Neural cell (in vitro differentiated cells): ENCODE measurements around the gene BCAS4. TPM values are rescaled to one million over a fixed set of nuclear protein-coding genes. Genes with fewer than 3 reads are reported as not detected.

ENCODE experiments used
- H2AFZ ChIP-seq: fragments of 200-600, 300-800 bp; sonication (generic), shearing (Covaris generic); 2 replicates; pipeline ENCODE4 v1.6.0; 2014; ENCODE audit warnings: low read depth, mild to moderate bottlenecking, antibody characterized with exemption, low read length, moderate library complexity
- H3F3A ChIP-seq: fragments of 200-600 bp; shearing (Covaris generic); 2 replicates; pipeline ENCODE4 v1.6.1; 2016; ENCODE audit warnings: mild to moderate bottlenecking, moderate library complexity, mixed read lengths, antibody characterized with exemption, low read length; ENCODE audit not compliant: insufficient read depth, poor library complexity, severe bottlenecking
- H3K27ac ChIP-seq: fragments of 200-600, 300-800 bp; sonication (generic), shearing (Covaris generic); 2 replicates; pipeline ENCODE4 v1.5.1; 2014; ENCODE audit warnings: mild to moderate bottlenecking, low read length, moderate library complexity
- H3K27me3 ChIP-seq: fragments of 300-800, 200-600 bp; sonication (generic), shearing (Covaris generic); 2 replicates; pipeline ENCODE4 v1.6.0; 2014; ENCODE audit warnings: mild to moderate bottlenecking, low read depth, low read length, moderate library complexity; ENCODE audit not compliant: insufficient read depth
- H3K36me3 ChIP-seq: fragments of 300-800, 200-600 bp; sonication (generic), shearing (Covaris generic); 2 replicates; pipeline ENCODE4 v1.5.1; 2014; ENCODE audit warnings: mild to moderate bottlenecking, antibody characterized with exemption, low read length, moderate library complexity; ENCODE audit not compliant: insufficient read depth
- H3K4me2 ChIP-seq: fragments of 300-800, 200-600 bp; sonication (generic), shearing (Covaris generic); 2 replicates; pipeline ENCODE4 v1.6.0; 2014; ENCODE audit warnings: mild to moderate bottlenecking, low read length
- H3K4me3 ChIP-seq: fragments of 300-800, 200-600 bp; sonication (generic), shearing (Covaris generic); 2 replicates; pipeline ENCODE4 v1.5.1; 2014; ENCODE audit warnings: mild to moderate bottlenecking, low read length, moderate library complexity
- H3K79me2 ChIP-seq: fragments of 200-600 bp; shearing (Covaris generic); replicated peaks from 2 replicates; pipeline ENCODE4 v1.6.0; 2014; ENCODE audit warnings: mild to moderate bottlenecking, low read length, moderate library complexity; ENCODE audit not compliant: insufficient read depth
- H3K9ac ChIP-seq: fragments of 300-800, 200-600 bp; sonication (generic), shearing (Covaris generic); 2 replicates; pipeline ENCODE4 v1.6.1; 2016; ENCODE audit warnings: mild to moderate bottlenecking, low read length, mixed read lengths
- H3K9me2 ChIP-seq: fragments of 200-600 bp; shearing (Covaris generic); 2 replicates; pipeline ENCODE4 v1.6.1; 2016; ENCODE audit warnings: mild to moderate bottlenecking, low read length, mixed read lengths; ENCODE audit not compliant: insufficient read depth
- H3K9me3 ChIP-seq: fragments of 200-600, 300-800 bp; sonication (generic), shearing (Covaris generic); 2 replicates; pipeline ENCODE4 v1.6.1; 2016; ENCODE audit warnings: mild to moderate bottlenecking, mixed run types, low read length, moderate library complexity, mixed read lengths
- H4K20me1 ChIP-seq: fragments of 200-600 bp; shearing (Covaris generic); 2 replicates; pipeline ENCODE4 v1.6.1; 2016; ENCODE audit warnings: mild to moderate bottlenecking, mixed run types; ENCODE audit not compliant: insufficient read depth
- CTCF ChIP-seq: fragments of 450-650 bp; IDR thresholded peaks from 2 replicates; pipeline ENCODE4 v1.5.1; 2014; ENCODE audit warnings: antibody characterized with exemption, mild to moderate bottlenecking, moderate library complexity; ENCODE audit not compliant: poor library complexity, severe bottlenecking
- EP300 ChIP-seq: fragments of 450-650 bp; conservative IDR thresholded peaks from 2 replicates; pipeline ENCODE4 v1.6.1; 2014; ENCODE audit warnings: antibody characterized with exemption, mild to moderate bottlenecking, moderate library complexity; ENCODE audit not compliant: poor library complexity, severe bottlenecking
- EZH2 ChIP-seq: fragments of 200-600, 300-800 bp; shearing (Covaris generic), sonication (generic); IDR thresholded peaks from 2 replicates; pipeline ENCODE4 v1.6.1; 2014; ENCODE audit warnings: antibody characterized with exemption, low read length, borderline replicate concordance, mild to moderate bottlenecking; ENCODE audit not compliant: insufficient read depth, poor library complexity, severe bottlenecking
- MXI1 ChIP-seq: fragments of 450-650 bp; conservative IDR thresholded peaks from 2 replicates; pipeline ENCODE4 v1.6.1; 2014; ENCODE audit warnings: antibody characterized with exemption, mild to moderate bottlenecking; ENCODE audit not compliant: poor library complexity, severe bottlenecking
- POLR2AphosphoS5 ChIP-seq: IDR thresholded peaks from 2 replicates; pipeline ENCODE4 v1.6.1; 2012
- RAD21 ChIP-seq: fragments of 450-650 bp; conservative IDR thresholded peaks from 2 replicates; pipeline ENCODE4 v1.6.1; 2014; ENCODE audit warnings: antibody characterized with exemption, mild to moderate bottlenecking, moderate library complexity
- REST ChIP-seq: IDR thresholded peaks from 2 replicates; pipeline ENCODE4 v1.6.1; 2012; ENCODE audit warnings: borderline replicate concordance
- SMC3 ChIP-seq: fragments of 450-650 bp; conservative IDR thresholded peaks from 2 replicates; pipeline ENCODE4 v1.6.1; 2014; ENCODE audit warnings: antibody characterized with exemption, mild to moderate bottlenecking, moderate library complexity; ENCODE audit not compliant: poor library complexity
- TAF1 ChIP-seq: IDR thresholded peaks from 2 replicates; pipeline ENCODE4 v1.6.1; 2012; ENCODE audit warnings: low read depth
- polyA plus RNA-seq: library from polyadenylated mRNA; depleted of rRNA; stranded (reverse); fragments of >200 nt; gene quantifications from 2 replicates; pipeline ENCODE4 v1.2.3, GENCODE V29; 2014

Gene BCAS4
- polyA plus RNA-seq, 1 donor from 2014 or later = 24.6 TPM

GRCh38 chr20:50844430-50845100, 49.7 kb downstream of the BCAS4 start:
- Histone ChIP-seq H3K79me2 (no peaks in the 10 kb centered on the region), H3K27ac (no peak overlapping the region), H4K20me1 (no peaks in the 10 kb centered on the region), H3K4me2 (no peak overlapping the region), H3K36me3 (no peaks in the 10 kb centered on the region), H3K27me3 (no peaks in the 10 kb centered on the region), H3K9me2 (no peaks in the 10 kb centered on the region), H3K9ac (no peak overlapping the region), H3K9me3 (no peaks in the 10 kb centered on the region), H3K4me3 (no peak overlapping the region), H3F3A (no peaks in the 10 kb centered on the region), H2AFZ (no peak overlapping the region)
- TF ChIP-seq EP300 (no peak), RAD21 (no peak), SMC3 (no peak), REST (no peak), POLR2AphosphoS5 (no peak), EZH2 (no peak), TAF1 (no peak), MXI1 (no peak), CTCF (no peak)

- no peak overlapping the region for H3K4me3 ChIP-seq
- no peak for TF ChIP-seq CTCF
- no peak for TF ChIP-seq SMC3
- TF ChIP-seq POLR2AphosphoS5 = no peak
- no peak for TF ChIP-seq EP300
- TF ChIP-seq TAF1 = no peak
- no peak for TF ChIP-seq MXI1
- TF ChIP-seq EZH2 = no peak
- no peak for TF ChIP-seq RAD21
- TF ChIP-seq REST = no peak
- no peaks in the 10 kb centered on the region for H3F3A ChIP-seq
- no peaks in the 10 kb centered on the region for H3K36me3 ChIP-seq
- no peaks in the 10 kb centered on the region for H3K9me2 ChIP-seq
- no peak overlapping the region for H3K27ac ChIP-seq
- H3K79me2 ChIP-seq = no peaks in the 10 kb centered on the region
- H3K27me3 ChIP-seq = no peaks in the 10 kb centered on the region
- no peak overlapping the region for H3K9ac ChIP-seq
- H3K9me3 ChIP-seq = no peaks in the 10 kb centered on the region
- no peaks in the 10 kb centered on the region for H4K20me1 ChIP-seq
- no peak overlapping the region for H3K4me2 ChIP-seq
- H2AFZ ChIP-seq = no peak overlapping the region
These were observed 50.8 kb downstream of the BCAS4 start for GRCh38 chr20:50845566-50846215.
